Activated gamma-delta T cell treated with Interleukin-2 at 50 U/mL for 16 hours (primary cell): Measurements from ENCODE around the gene SYT14.
"Not testable (repeated sequence)": the region's sequence is repeated elsewhere in the genome, so short reads cannot be mapped to it uniquely, and the experiment has no call there.

ENCODE experiments used
- DNase-seq: peaks from one replicate; pipeline ENCODE4 v3.0.0-alpha.2; 2020

SYT14 gene

DNA sequence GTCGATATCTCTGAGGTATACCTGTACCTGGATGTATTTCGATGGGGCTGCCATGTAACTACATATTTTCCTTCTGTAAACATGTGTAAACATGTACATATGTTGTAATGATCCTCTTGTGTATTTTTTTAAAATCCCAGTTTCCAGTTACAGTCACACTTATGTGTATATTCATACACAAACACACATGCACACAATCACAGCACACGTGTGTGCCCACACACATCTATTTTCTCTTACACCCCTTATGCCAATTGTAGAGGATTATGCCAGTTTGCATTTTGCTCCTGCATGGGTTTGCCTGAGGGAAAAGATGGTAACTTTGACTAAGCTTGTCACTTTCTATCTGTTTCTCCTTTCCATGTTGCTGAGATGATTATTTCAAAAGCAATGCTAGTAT, 10.1 kb downstream of the SYT14 start:
- no peak for DNase-seq

DNA sequence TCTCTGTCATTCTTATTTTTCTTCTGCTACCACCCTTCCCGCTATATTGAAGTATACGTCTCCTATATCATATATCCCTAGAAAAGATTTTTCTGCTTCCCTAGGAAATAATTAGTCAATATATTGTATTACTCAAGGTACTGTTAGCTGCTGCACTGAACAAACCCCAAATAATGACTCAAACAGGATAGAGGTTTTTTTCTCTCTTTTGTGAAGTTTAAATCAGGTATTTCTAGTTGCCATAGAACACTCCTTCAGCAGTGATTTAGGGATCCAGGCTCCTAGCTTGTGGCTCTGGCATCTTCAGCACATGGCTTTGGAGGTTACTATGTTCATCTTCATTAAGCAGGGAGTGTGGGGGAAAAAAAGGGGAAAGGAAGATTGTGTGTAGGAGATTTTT, 18.1 kb downstream of the SYT14 start:
- no peak for DNase-seq

DNA sequence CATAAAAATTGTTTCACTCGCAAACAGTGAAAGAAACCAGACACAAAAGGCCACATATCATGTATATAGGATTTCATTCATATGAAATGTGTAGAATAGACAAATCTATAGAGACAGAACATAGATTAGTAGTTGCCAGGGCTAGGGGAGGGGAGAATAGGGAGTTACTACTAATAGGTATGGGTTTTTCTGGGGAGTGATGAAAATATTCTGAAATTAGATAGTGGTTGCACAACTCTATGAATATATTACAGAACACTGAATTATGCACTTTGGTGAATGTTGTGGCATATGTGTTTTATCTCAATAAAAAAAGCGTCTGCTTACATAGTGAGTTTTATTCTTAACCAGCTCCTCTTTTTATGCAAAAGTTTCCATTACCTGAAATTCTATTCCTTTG, 21.6 kb downstream of the SYT14 start:
- DNase-seq, result no peak

DNA sequence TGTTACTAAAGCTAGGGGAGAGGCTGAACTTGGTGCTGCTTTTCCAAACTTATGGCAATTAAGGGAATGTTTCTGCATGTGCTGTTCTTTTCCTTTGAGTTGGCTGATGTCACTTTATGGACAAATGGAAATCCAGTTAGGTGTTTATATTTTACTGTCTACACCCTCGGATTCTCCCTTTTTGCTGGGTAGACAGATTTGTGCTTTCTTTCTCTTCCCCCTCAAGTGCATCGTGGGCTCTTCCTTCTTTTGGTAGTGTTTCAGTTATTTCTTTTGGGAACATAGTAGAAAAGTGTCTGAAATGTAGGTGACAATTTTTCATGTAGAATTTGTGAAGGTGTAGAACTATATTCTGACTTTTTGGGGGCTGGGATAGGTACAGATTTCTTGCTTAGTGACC, 22.9 kb downstream of the SYT14 start:
- no peak for DNase-seq

DNA sequence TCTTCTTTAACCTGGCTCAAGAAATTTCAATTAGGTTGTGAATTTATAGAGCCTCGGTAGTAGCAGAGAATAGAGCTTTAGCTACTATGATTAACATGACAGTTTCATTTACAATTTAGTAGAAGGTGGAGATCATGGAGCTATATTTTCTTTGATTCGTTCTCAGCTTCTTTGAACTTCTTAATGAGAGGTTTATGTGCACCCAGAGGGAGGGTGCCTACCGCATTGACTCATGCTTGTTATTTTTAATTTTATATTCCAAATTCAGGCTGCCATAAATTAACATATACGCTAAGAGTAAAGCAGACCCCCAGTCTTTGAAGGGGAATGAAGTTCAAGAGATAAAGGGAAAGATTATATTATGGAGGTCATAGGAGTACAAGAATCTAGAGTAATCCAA, 24.4 kb downstream of the SYT14 start:
- DNase-seq, result no peak

DNA sequence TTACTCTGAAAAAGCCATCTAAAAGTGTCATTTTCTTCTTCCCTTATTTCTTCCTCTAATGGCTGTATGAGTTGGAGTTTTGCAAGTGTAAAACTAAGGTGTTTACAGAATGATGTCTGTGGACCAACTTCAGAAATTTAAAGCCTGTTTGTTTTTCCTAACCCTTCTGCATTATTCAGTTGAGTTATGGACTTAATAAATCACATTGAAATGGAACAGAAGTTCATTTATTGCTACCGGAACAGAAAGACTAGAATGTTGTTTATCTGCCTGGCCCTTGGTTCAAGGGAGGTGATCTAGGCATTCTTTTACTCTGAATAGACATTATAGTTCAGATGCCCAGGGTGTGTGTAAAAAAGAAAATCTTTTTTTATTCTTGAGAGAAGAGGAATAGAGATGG, 24.8 kb downstream of the SYT14 start:
- no peak for DNase-seq

DNA sequence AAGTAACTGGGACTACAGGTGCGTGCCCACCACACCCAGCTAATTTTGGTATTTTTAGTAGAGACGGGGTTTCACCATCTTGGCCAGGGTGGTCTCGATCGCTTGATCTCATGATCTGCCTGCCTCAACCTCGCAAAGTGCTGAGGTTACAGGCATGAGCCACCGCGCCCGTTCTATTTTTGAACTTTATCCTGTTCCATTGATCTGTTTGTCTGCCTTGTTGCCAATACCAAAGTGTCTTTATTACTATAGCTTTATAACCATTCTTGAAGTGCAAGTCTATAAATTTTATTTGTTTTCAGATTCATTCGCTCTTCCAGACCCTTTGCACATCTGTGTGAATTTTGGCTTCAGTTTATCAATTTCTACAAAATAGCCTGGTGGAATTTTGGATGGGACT, 28.0 kb downstream of the SYT14 start:
- DNase-seq, result no peak

DNA sequence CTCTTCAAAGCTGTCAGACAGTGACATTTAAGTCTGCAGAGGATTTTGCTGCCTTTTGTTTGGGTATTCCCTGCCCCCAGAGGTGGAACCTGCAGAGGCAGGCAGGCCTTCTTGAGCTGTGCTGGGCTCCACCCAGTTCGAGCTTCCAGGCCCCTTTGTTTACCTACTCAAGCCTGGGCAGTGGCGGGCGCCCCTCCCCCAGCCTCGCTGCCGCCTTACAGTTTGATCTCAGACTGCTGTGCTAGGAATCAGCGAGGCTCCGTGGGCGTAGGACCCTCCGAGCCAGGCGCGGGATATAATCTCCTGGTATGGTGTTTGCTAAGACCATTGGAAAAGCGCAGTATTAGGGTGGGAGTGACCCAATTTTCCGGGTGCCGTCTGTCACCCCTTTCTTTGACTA, 40.7 kb downstream of the SYT14 start:
- not testable (repeated sequence) for DNase-seq

DNA sequence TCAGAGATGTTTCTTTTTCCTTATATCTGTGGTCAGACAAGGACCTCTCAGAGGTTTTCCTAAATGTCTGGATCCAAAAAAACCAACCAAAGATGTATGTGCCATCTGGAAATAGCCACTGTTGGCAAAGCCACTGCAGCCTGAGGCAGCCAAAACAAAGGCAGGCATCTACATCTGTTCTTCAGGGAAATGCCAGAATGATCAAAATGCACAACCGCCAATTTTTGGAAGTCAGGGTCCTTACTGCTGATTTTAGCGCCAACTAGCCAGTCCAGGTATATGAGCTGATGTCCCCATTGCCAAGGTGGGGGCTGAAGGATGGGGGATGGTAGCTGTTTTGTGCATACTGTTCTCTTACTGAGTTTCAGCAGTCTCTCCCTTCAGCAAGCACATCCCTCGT, 45.9 kb downstream of the SYT14 start:
- DNase-seq, result no peak

DNA sequence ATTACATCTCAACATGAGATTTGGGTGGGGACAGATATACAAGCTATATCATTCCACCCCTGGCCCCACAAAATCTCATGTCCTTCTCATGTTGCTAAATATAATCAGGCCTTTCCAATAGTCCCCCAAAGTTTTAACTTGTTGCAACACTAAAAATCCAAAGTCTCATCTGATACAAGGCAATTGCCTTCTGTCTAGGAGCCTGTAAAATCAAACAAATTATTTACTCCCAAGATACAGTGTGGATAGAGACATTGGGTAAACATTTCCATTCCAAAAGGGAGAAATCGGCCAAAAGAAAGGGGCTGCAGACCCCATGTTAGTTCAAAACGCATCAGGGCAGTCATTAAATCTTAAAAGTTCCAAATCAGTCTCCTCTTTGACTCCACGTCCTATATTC, 47.0 kb downstream of the SYT14 start:
- DNase-seq, result no peak

DNA sequence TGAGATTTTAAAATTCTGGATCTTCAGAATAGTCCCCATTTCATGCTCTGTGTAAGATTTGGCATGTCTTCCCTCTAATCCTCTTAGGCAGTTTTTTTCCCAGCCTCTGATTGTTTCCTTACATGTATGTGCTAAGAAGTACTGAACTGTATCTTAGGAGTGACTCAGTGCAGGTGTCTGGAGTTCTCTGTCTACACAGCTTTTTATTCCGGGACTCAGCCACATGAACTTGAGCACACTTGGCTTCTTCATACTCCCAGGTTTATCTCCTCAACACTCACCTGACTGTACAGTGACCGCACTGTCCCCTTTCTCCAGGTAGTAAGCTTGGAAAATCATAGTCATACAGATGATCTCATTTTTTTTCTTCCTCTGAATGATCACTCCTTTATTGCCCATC, 50.7 kb downstream of the SYT14 start:
- DNase-seq, result no peak

DNA sequence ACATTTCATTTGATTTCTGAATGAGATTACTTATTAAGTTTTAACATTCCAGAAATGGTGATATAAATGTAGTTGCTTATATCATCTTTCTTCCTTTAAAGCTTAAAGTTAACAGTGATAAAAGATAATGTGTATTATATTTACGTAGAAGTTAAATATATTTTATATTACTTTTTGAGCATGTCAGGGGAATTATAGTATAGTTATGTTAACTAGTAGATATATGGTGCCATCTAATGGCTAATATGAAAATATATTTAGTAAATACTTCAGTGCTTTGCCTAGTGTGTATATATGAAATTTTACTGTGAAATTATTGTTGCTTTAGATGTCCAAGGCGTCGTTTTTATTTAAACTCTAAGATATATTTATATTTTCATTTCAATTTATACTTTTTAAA, 51.5 kb downstream of the SYT14 start:
- no peak for DNase-seq

DNA sequence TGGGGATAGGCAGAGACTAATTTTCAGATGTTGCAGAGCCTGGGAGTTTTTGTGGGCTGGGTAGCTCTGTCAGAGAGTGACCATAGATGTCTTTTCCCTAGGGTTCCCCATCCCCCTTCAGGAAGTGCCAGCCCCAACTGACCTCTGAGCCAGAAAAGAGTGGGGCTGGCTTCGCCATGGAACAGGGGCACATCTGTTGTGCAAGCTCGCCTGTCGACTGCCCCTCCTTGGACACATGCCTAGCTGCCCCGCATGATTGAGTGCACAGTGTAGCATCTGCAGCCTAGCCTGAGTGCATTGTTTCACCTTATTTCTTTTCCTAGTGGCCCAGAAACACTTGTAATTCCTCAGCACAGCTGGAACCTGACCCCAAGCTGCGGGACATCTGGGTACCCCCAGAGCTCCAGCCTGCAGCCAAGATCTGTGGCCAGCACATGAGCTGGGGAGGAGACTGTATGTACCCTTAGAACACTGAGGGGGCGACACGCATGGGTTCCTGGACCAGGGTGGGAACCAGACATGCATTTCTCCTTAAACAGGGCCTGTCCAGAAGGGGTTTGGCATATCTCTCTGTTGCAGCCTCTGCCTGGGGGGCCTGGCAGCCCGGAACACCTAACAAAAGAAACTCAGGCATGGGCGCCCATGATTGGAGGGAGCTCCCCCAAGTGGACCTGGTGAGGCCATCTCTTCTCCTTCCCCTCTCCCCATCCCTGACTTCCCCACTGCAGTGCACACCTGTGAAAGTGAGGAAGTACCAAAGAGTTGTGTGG, 55.2 kb downstream of the SYT14 start:
- DNase-seq, result no peak

DNA sequence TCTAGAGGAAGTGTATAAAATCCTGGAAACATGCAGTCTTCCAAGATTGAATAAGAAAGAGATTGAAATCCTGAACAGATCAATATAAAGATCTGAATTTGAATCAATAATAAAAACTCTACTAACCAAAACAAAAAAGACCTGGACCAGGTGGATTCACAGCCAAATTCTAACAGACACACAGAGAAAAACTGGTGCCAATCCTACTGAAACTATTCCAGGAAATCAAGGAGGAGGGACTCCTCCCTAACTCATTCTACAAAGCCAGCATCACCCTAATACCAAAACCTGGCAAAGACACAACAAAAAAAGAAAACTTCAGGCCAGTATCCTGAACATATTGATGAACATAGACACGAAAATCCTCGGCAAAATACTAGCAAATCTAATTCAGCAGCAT, 58.3 kb downstream of the SYT14 start:
- DNase-seq, result no peak

DNA sequence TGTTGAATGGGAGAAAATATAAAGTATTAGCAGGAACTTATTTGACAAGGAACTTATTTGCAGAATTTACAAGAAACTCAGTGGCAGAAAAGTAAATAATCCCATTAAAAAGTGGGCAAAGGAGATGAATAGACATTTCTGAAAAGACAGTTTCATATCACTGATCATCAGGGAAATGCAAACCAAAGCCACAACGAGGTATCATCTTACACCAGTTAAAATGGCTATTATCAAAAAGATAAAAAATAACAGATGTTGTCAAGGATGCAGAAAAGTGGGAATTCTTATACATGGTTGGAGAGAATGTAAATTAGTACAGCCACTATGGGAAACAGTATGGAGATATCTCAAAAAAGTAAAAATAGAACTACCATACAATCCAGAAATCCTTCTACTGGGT, 61.0 kb downstream of the SYT14 start:
- DNase-seq, result no peak

DNA sequence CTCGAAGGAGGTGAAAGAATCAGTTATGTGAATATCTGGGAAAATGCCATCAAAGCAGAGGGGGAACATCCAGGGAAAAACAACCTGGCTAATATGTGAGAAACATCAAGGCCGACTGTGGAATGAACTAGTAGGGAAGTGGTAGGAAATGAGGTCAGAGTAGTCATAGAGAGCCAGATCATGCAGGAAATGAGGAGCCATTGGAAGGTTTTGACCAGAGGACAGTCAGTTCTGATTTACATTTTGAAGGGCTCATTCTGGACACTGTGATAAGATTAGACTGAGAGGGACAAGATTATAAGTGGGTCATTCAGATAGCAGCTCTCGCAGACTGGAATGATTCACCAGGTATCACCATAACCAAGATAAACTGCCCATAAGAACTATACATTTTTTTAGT, 63.7 kb downstream of the SYT14 start:
- DNase-seq, result no peak

DNA sequence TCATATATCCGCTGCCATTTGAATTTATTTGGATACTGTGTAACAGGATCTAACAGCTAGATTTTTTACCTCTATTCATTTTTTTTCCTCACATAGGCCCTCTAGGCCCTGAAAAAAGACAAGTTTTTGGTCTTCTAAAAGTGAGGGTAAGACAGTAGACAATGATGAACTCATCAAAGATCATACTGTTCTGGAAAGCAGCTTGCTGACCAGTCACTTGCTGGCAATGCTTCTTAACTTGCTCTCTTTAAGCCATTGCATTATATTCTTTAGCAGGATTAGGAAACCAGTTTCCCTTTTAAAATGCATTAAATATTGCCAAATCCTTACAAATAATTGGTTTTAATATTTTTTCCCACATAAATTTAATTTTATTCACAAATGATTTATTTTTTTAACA, 65.5 kb downstream of the SYT14 start:
- DNase-seq, result no peak

DNA sequence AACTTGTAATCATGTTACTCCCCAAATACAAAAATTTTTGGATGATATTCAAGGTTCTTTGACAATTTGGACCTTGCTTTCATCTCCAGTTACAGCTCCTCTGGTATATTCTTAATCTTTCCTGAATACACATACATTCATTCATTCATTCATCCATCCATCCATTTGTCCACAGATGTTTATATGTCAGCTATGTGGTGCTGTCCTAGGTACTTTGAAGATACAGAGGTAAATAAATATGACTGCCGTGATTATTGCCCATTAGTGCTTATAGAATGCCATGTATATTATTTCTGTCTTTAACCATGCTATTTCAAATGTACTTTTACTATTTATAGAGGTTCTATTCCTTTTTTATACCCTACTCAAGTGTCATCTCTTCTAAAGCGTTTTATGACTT, 72.1 kb downstream of the SYT14 start:
- no peak for DNase-seq

DNA sequence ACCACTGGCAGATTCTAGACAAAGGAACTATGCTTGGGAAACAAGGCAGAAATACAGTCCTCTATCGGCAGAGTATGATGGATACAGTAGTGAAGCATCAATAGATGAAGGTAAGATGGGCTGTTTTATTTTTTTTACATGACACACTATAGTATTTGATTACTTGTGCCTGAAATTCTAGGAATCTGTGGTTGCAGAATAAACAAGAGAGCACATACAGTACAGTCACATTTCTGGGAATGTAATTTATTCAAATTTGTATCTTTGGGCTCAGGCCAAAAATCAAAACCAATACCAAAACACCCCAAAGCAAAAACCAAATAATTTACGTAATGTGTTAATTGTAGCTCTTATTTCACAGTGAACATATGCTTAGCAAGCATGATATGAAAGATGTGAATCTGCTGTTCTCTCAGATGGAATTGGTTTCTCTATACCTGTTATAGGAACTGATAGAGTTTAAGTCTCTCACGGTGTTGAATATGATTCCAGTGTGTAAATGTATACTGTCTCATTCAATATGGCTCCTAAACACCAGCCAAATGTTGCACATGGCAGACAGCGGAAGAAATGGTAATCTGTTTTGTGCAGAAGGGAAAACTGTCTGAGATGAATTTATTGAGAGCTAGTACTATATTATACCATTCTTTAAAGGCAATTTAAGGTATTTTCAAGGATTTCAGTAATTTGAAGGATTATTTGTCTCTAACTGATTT, 83.3 kb downstream of the SYT14 start:
- no peak for DNase-seq

DNA sequence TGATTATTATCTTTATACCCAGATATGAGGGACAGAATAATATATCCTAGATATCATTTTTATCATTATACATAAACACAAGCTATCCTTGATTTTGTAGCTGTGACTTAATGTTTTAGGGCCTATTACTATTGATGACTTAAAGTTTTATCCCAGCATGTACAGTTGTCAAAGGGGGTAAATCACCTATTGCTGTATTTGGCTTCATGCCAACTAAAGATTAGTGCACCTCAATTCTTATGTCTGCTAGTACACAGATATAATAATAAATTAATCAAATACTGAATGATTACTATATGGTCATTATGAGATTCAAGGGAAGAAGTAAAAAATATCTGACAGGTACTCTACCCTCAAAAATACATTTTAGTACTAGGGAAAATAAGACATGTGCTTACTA, 84.0 kb downstream of the SYT14 start:
- DNase-seq, result no peak

DNA sequence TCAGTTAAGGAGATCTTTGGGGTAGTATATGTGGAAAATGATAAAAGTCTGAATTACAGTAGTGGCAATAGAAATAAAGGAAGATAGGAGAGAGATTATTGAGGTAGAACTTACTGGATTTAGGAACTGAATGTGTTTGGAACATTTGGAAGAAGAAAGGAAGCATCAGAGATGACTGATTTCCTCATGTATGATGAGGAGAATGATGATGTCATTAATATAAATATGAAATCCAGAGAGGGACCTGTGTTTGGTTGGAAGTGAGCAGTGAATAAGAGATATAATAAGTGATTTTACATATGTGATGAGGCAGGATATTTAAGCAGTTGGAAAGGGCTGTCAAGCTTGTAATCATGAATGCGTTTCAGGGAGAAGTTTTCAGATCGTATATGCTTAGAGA, 86.3 kb downstream of the SYT14 start:
- no peak for DNase-seq

DNA sequence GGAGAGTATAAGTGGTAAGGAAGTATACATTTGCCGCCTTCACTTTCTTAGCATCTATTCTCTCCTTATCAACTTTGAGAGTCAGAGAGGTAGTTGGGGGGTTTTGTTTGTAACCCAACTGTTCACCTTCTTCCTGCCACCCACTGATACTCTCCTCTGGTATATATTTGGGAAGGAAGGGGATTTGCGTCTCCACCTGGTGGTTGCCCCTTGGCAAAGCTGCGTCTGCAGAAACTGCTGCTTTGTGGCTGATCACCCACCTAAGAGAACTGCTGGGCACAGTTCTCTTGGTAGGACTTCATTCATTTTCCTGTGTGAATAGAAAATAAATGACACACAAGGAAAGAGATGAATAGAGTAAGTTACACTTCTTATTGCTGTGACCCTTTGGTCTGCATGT, 87.0 kb downstream of the SYT14 start:
- DNase-seq, result no peak

DNA sequence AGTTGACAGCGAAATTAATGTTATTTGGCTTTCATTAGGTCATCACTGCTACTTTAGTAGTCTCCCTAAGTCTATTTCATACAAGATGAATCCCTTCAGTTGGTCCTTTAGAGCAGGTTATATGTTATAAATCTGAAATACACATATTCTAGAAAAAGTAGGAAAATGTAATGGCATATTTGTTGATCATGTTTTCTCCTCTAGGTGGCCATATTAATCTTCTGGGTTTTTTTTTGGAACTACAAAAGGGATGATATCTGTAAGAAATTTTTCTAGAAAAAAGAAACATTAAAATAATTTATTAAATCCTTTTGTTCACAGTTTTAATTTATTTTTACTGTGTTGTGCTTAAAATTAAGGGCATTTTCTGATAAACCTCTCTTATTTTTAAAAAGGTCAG, 87.9 kb downstream of the SYT14 start:
- DNase-seq, result no peak

DNA sequence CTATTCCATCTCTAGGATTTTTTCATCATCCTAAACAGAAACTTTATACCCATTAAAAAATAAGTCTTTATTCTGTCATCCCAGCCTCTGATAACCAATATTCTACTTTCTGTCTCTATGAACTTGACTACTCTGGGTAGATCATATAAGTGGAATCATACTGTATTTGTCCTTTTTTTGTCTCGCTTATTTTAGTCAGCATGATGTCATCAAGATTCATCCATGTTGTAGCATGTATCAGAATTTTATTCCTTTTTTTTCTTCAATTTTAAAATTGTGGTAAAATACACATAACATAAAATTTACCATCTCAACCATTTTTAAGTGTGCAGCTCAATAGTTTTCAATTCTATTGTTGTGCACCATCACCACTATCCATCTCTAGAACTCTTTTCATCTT, 90.0 kb downstream of the SYT14 start:
- DNase-seq, result no peak

DNA sequence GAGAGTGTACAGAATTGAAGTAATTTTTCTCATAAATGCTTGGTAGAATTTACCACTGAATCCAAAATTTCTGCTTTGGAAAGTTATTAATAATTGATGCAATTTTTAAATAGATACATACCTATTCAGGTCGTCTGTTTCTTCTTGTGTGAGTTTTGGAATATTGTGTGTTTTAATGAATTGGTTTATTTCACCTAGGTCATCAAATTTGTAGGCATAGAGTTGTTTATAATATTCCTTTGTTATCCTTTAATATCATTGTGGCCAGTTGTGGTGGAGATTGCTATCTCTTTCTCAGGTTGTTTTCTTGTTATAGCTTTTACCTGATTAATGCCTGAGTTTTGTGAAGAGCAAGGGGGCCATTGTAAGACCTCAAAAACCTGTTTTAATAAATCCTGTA, 93.5 kb downstream of the SYT14 start:
- DNase-seq, result no peak
